Nephron (organoid): ENCODE results near the gene MID1IP1.
A peak's percentile ranks its signal among the peaks of the same experiment; 100 is the strongest.

ENCODE experiments used
- H3K27ac Mint-ChIP-seq, 3 experiments: 2 replicates each; pipeline ENCODE4 v1.8.0; 2020; ENCODE audit warnings: mixed read lengths in 3 of 3, mild to moderate bottlenecking in 2 of 3, moderate library complexity in 1 of 3
- H3K27me3 Mint-ChIP-seq: 2 replicates; pipeline ENCODE4 v1.8.0; 2021; ENCODE audit warnings: low read depth, mild to moderate bottlenecking, moderate library complexity, mixed read lengths
- H3K36me3 Mint-ChIP-seq: 2 replicates; pipeline ENCODE4 v1.8.0; 2020; ENCODE audit warnings: low read depth, mixed read lengths
- H3K4me1 Mint-ChIP-seq: 2 replicates; pipeline ENCODE4 v1.8.0; 2020; ENCODE audit warnings: mixed read lengths
- H3K4me3 Mint-ChIP-seq, 3 experiments: 2 replicates each; pipeline ENCODE4 v1.8.0; 2020; ENCODE audit warnings: mild to moderate bottlenecking in 3 of 3, mixed read lengths in 3 of 3, moderate library complexity in 2 of 3
- H3K9me3 Mint-ChIP-seq: 2 replicates; pipeline ENCODE4 v1.8.0; 2020; ENCODE audit warnings: mixed read lengths
- CTCF ChIP-seq, 3 experiments: fragments of 200-600 bp; sonication (generic); IDR thresholded peaks; one replicate each; pipeline ENCODE4 v1.5.0; 2021; ENCODE audit warnings: antibody characterized with exemption in 3 of 3; ENCODE audit not compliant: unreplicated experiment in 3 of 3

The MID1IP1 gene

DNA sequence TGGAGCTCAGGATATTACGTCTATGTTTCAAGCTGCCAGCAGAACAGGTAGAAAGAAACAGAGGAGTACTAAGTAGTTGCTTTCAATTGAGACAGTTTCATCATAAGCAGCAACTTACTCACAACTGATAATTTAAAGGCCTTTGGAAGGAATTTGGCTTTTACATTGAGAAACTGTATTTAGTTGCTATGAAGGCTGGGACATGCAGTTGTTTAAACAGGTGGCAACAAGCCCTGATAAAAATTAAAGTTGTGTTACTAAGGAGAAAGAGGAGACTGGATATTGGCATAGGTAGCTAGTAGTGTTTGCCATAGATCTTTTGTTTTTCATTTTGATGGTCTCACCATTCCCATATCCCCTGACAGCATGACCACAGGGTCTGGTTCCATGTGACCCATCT lies 18.4 kb downstream of the MID1IP1 start:
- no peak overlapping the region for H3K4me3 Mint-ChIP-seq
- no peaks in the 10 kb centered on the region for H3K4me1 Mint-ChIP-seq
- no peak overlapping the region for H3K27ac Mint-ChIP-seq
- H3K27me3 Mint-ChIP-seq: peaks cover 4% of the 10 kb centered on the region
- H3K9me3 Mint-ChIP-seq: no peaks in the 10 kb centered on the region
- no peak for TF ChIP-seq CTCF (IDR thresholded peaks at IDR 0.05; ENCODE audit: unreplicated experiment in 3 of 3)
- no peaks in the 10 kb centered on the region for H3K36me3 Mint-ChIP-seq

- no peaks in the 10 kb centered on the region for H3K27me3 Mint-ChIP-seq
- H3K36me3 Mint-ChIP-seq: no peaks in the 10 kb centered on the region
- peaks cover 3% of the 10 kb centered on the region for H3K9me3 Mint-ChIP-seq
- H3K4me1 Mint-ChIP-seq: no peaks in the 10 kb centered on the region
- no peak overlapping the region for H3K4me3 Mint-ChIP-seq
- no peak for TF ChIP-seq CTCF (IDR thresholded peaks at IDR 0.05; ENCODE audit: unreplicated experiment in 3 of 3)
- no peak overlapping the region for H3K27ac Mint-ChIP-seq
Measured at GRCh38 chrX:38820751-38821150, 19.5 kb downstream of the MID1IP1 start.

DNA sequence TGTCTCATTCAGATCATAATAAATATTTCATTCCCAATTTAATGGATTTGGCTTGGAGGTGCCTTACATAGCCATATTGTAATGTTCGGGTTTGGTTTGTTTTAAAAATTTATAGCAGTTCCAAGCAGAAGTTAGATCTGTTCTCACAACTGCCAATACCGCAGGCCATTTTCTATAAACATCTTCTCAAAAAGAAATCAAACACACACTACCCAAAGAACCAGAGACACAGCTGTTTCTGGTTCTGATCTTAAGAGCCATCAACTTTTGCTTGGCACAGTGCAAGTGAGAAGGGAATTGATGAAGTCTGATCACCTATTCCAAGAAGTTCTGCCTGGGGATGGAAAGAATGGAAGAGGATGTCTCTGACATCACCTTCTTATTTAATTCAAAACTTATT lies 22.9 kb downstream of the MID1IP1 start:
- TF ChIP-seq CTCF (IDR thresholded peaks at IDR 0.05; ENCODE audit: unreplicated experiment in 3 of 3): no peak
- Mint-ChIP-seq H3K9me3 (peaks cover 3% of the 10 kb centered on the region), H3K27ac (no peak overlapping the region), H3K27me3 (no peaks in the 10 kb centered on the region), H3K36me3 (no peaks in the 10 kb centered on the region), H3K4me1 (no peaks in the 10 kb centered on the region), H3K4me3 (no peak overlapping the region)

DNA sequence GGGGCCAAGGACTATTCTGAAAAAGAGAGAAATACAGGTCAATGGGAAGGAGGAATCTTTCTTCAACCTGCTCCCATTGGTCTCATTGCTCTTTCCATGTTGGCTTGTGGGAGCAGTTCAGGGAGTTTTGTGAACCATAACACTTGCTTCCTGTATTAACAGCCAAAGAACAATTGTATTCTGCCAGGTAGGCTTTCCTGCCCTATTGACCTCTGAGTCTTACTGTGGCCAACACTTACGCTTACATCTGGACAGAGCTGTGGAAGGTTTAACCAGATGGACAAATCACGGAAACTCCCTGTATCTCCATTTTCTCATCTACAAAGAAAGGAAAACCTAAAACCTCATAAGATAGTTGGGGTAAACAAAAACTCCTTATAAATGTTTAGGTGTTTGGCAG lies 30.7 kb downstream of the MID1IP1 start:
- H3K4me1 Mint-ChIP-seq: no peaks in the 10 kb centered on the region
- TF ChIP-seq CTCF (IDR thresholded peaks at IDR 0.05; ENCODE audit: unreplicated experiment in 3 of 3): no peak
- no peaks in the 10 kb centered on the region for H3K27me3 Mint-ChIP-seq
- no peaks in the 10 kb centered on the region for H3K36me3 Mint-ChIP-seq
- no peak overlapping the region for H3K27ac Mint-ChIP-seq
- H3K4me3 Mint-ChIP-seq: no peak overlapping the region
- H3K9me3 Mint-ChIP-seq: peaks cover 8% of the 10 kb centered on the region

DNA sequence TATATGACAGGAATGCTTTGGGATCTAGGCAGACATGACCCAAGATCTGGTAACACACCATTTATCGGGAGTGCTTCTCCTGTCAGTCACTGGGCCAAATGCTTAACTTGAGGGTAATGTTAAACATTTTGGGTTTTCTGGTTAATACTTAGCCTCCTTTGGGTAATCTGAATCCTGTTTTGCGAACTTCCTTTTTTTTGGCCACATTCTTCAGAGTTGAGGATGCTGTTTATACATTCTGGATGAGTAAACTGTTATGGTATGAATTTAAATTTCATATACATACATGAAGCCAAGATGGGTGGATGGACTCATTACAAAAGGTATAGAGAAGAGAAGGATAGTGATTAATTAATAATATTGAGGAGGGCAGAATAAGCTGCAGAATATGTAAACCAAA lies 36.1 kb downstream of the MID1IP1 start:
- Mint-ChIP-seq H3K36me3 (no peaks in the 10 kb centered on the region), H3K27me3 (no peaks in the 10 kb centered on the region), H3K27ac (no peak overlapping the region), H3K4me3 (no peak overlapping the region), H3K4me1 (no peaks in the 10 kb centered on the region), H3K9me3 (no peaks in the 10 kb centered on the region)
- no peak for TF ChIP-seq CTCF (IDR thresholded peaks at IDR 0.05; ENCODE audit: unreplicated experiment in 3 of 3)

DNA sequence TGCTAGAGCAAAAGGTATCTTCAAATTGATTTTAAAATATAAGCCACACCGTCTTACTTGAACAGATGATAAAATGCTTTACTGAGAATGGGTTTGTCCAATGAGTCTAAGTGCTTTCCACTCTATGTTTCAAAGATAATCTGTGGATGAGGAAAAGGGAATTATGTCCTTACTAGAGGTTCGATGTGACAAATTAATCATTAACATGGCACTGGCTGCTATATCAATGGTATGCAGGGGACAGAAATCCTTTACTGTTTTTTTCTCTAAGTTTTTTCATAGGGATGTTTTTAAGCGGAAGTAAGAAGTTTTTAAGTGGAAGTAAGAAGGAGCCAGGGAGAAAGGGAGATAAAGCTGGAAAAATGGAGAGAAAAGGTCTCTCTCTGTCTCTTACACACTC lies 38.0 kb downstream of the MID1IP1 start:
- TF ChIP-seq CTCF (IDR thresholded peaks at IDR 0.05; ENCODE audit: unreplicated experiment in 3 of 3): no peak
- no peak overlapping the region for H3K4me3 Mint-ChIP-seq
- no peaks in the 10 kb centered on the region for H3K9me3 Mint-ChIP-seq
- H3K27me3 Mint-ChIP-seq: no peaks in the 10 kb centered on the region
- H3K27ac Mint-ChIP-seq: peak overlapping the region in 1 of 3 experiments; percentile 45
- no peaks in the 10 kb centered on the region for H3K36me3 Mint-ChIP-seq
- no peaks in the 10 kb centered on the region for H3K4me1 Mint-ChIP-seq
